WTC11 (cell line): ENCODE results near the gene DUSP5. TPM values are rescaled to one million over a fixed set of nuclear protein-coding genes. Genes with fewer than 3 reads are reported as not detected.

Experiments used
- ATAC-seq: fragments of 200-7000 bp; cut with Tn5 transposase; 2 replicates; pipeline ENCODE4 v1.10.0; 2021; ENCODE audit warnings: mild to moderate bottlenecking, moderate library complexity
- CTCF ChIA-PET: fragments of 300-600 bp; sonication (Branson Sonifier 250); formaldehyde crosslinking; loops from one replicate; lab custom pipeline; 2021; ENCODE audit warnings: antibody characterized with exemption; lab: Charles Lee
- POLR2A ChIA-PET: fragments of 350-600 bp; sonication (Branson Sonifier 250); formaldehyde crosslinking; loops from one replicate; lab custom pipeline; 2021; ENCODE audit warnings: antibody characterized with exemption; lab: Charles Lee
- DNase-seq: peaks from one replicate; pipeline ENCODE4 v3.0.0; 2021; ENCODE audit warnings: low spot score
- H3K27ac Mint-ChIP-seq: 2 replicates; pipeline ENCODE4 v1.8.0; 2021; ENCODE audit warnings: mixed read lengths
- H3K27me3 Mint-ChIP-seq: 2 replicates; pipeline ENCODE4 v1.8.0; 2021; ENCODE audit warnings: low read depth, mild to moderate bottlenecking, moderate library complexity, mixed read lengths
- H3K36me3 Mint-ChIP-seq: 2 replicates; pipeline ENCODE4 v1.8.0; 2021; ENCODE audit warnings: mixed read lengths
- H3K4me1 Mint-ChIP-seq: 2 replicates; pipeline ENCODE4 v1.8.0; 2022; ENCODE audit warnings: mixed read lengths
- H3K4me3 Mint-ChIP-seq: 2 replicates; pipeline ENCODE4 v1.8.0; 2021; ENCODE audit warnings: mild to moderate bottlenecking, moderate library complexity, mixed read lengths
- H3K9me3 Mint-ChIP-seq: 2 replicates; pipeline ENCODE4 v1.8.0; 2021; ENCODE audit warnings: mixed read lengths
- ATF6 ChIP-seq: sonication (generic); formaldehyde crosslinking; IDR thresholded peaks from 2 replicates; pipeline ENCODE4 v1.8.1; 2023; ENCODE audit warnings: mild to moderate bottlenecking, missing genetic modification reagents
- CBFB ChIP-seq: sonication (generic); formaldehyde crosslinking; IDR thresholded peaks from 2 replicates; pipeline ENCODE4 v1.8.1; 2022; ENCODE audit warnings: mild to moderate bottlenecking, low read depth, missing genetic modification reagents
- CDX4 ChIP-seq: fragments of 250-450 bp; sonication (Bioruptor Pico); IDR thresholded peaks from 2 replicates; pipeline ENCODE4 v1.9.0; 2021; ENCODE audit warnings: moderate library complexity, mild to moderate bottlenecking, inconsistent platforms, borderline replicate concordance
- E2F4 ChIP-seq: sonication (generic); formaldehyde crosslinking; IDR thresholded peaks from 2 replicates; pipeline ENCODE4 v1.8.1; 2022; ENCODE audit warnings: low read depth, mild to moderate bottlenecking, moderate library complexity, missing genetic modification reagents, borderline replicate concordance
- EMX1 ChIP-seq: fragments of 250-450 bp; sonication (Bioruptor Pico); IDR thresholded peaks from 2 replicates; pipeline ENCODE4 v1.8.0; 2021; ENCODE audit warnings: mild to moderate bottlenecking
- IRF2 ChIP-seq: sonication (generic); formaldehyde crosslinking; IDR thresholded peaks from 2 replicates; pipeline ENCODE4 v1.8.0; 2022; ENCODE audit warnings: low read depth, missing genetic modification reagents, borderline replicate concordance
- MYBL2 ChIP-seq: sonication (generic); formaldehyde crosslinking; IDR thresholded peaks from 2 replicates; pipeline ENCODE4 v1.8.1; 2023; ENCODE audit warnings: mild to moderate bottlenecking, moderate library complexity, missing genetic modification reagents
- NFE2L1 ChIP-seq: sonication (generic); formaldehyde crosslinking; IDR thresholded peaks from 2 replicates; pipeline ENCODE4 v1.8.1; 2023; ENCODE audit warnings: missing genetic modification reagents
- NR1H2 ChIP-seq: sonication (generic); formaldehyde crosslinking; IDR thresholded peaks from 2 replicates; pipeline ENCODE4 v1.9.0; 2021; ENCODE audit warnings: mild to moderate bottlenecking, moderate library complexity, missing genetic modification reagents
- OVOL2 ChIP-seq: fragments of 250-450 bp; sonication (Bioruptor Pico); IDR thresholded peaks from 2 replicates; pipeline ENCODE4 v1.9.0; 2021; ENCODE audit warnings: mild to moderate bottlenecking, borderline replicate concordance
- SP1 ChIP-seq: sonication (generic); formaldehyde crosslinking; conservative IDR thresholded peaks from 2 replicates; pipeline ENCODE4 v1.8.1; 2022; ENCODE audit warnings: missing genetic modification reagents
- STAT6 ChIP-seq: sonication (generic); formaldehyde crosslinking; conservative IDR thresholded peaks from 2 replicates; pipeline ENCODE4 v1.8.1; 2023; ENCODE audit warnings: mild to moderate bottlenecking, low read depth, missing genetic modification reagents, moderate library complexity
- TCF7 ChIP-seq: sonication (generic); formaldehyde crosslinking; IDR thresholded peaks from 2 replicates; pipeline ENCODE4 v1.8.0; 2022; ENCODE audit warnings: mild to moderate bottlenecking, low read depth, missing genetic modification reagents, moderate library complexity
- ZNF425 ChIP-seq: fragments of 250-450 bp; sonication (Bioruptor Pico); conservative IDR thresholded peaks from 2 replicates; pipeline ENCODE4 v1.9.0; 2021; ENCODE audit warnings: mild to moderate bottlenecking
- ZNF512 ChIP-seq: sonication (generic); formaldehyde crosslinking; IDR thresholded peaks from 2 replicates; pipeline ENCODE4 v1.8.1; 2022; ENCODE audit warnings: missing genetic modification reagents, borderline replicate concordance
- ZNF532 ChIP-seq: fragments of 250-450 bp; sonication (Bioruptor Pico); IDR thresholded peaks from 2 replicates; pipeline ENCODE4 v1.9.0; 2021; ENCODE audit warnings: mild to moderate bottlenecking, borderline replicate concordance
- total RNA-seq: library from RNA; stranded (reverse); gene quantifications from 3 replicates; pipeline ENCODE4 v1.2.3, GENCODE V29; 2021

DUSP5 gene
- total RNA-seq, 1 experiment from 2014 or later, result 55.1 TPM

- DNase-seq (no peak), ATAC-seq (no peak)
- H3K9me3 Mint-ChIP-seq, result no peaks in the 10 kb centered on the region
- H3K27me3 Mint-ChIP-seq, result no peaks in the 10 kb centered on the region; the same call in 1 of the 2 replicates
- POLR2A ChIA-PET, result no interaction called here
- no peak overlapping the region for H3K27ac Mint-ChIP-seq
- TF ChIP-seq TCF7 (no peak), NFE2L1 (CRISPR knock-in tag) (no peak), ATF6 (CRISPR knock-in tag) (no peak)
- TF ChIP-seq, all 79 proteins: peak for 0
- H3K4me1 Mint-ChIP-seq, result peaks cover 14% of the 10 kb centered on the region
- CTCF ChIA-PET, result interaction anchor here (1.1 kb wide), 1 partner anchor 186 kb away, joined by 3 read pairs; no protein-coding TSS in a partner anchor
- no peaks in the 10 kb centered on the region for H3K36me3 Mint-ChIP-seq
- H3K4me3 Mint-ChIP-seq, result no peak overlapping the region
Measured at GRCh38 chr10:110540031-110540430, 42.3 kb downstream of the DUSP5 start.

GRCh38 chr10:110544958-110545537 is 47.3 kb downstream of the DUSP5 start:
- ChIA-PET POLR2A (no interaction called here), CTCF (interaction anchor here (0.7 kb wide), 1 partner anchor 191 kb away, joined by 4 read pairs; no protein-coding TSS in a partner anchor)
- H3K4me3 Mint-ChIP-seq, result no peak overlapping the region
- no peak for DNase-seq
- no peak for ATAC-seq
- H3K36me3 Mint-ChIP-seq, result no peaks in the 10 kb centered on the region
- H3K9me3 Mint-ChIP-seq, result no peaks in the 10 kb centered on the region
- no peak overlapping the region for H3K27ac Mint-ChIP-seq
- peaks cover 16% of the 10 kb centered on the region for H3K4me1 Mint-ChIP-seq
- no peaks in the 10 kb centered on the region; the same call in 1 of the 2 replicates for H3K27me3 Mint-ChIP-seq
- TF ChIP-seq ZNF425 (CRISPR knock-in tag) (no peak), SP1 (CRISPR knock-in tag) (no peak), STAT6 (CRISPR knock-in tag) (no peak), NR1H2 (CRISPR knock-in tag) (no peak), OVOL2 (CRISPR knock-in tag) (no peak), CDX4 (CRISPR knock-in tag) (no peak), ATF6 (CRISPR knock-in tag) (no peak), IRF2 (CRISPR knock-in tag) (no peak), ZNF532 (CRISPR knock-in tag) (no peak), E2F4 (CRISPR knock-in tag) (no peak), ZNF512 (no peak), MYBL2 (CRISPR knock-in tag) (no peak), EMX1 (CRISPR knock-in tag) (no peak), CBFB (CRISPR knock-in tag) (no peak)
